AG09319 (cell line): ENCODE measurements around the gene ZSWIM9.

Experiments
- DNase-seq: peaks from one replicate; pipeline ENCODE4 v3.0.0-alpha.2; 2010; ENCODE audit warnings: low read depth; ENCODE audit errors: extremely low read depth
- CTCF ChIP-seq: IDR thresholded peaks from 2 replicates; pipeline ENCODE4 v1.5.1; 2011; ENCODE audit warnings: low read depth, mild to moderate bottlenecking, inconsistent platforms, low read length, moderate library complexity

ZSWIM9 gene

GRCh38 chr19:48174445-48175030 lies 4.1 kb downstream of the ZSWIM9 start:
- DNase-seq = no peak
- TF ChIP-seq CTCF = no peak

GRCh38 chr19:48175578-48175977 lies 5.1 kb downstream of the ZSWIM9 start:
- no peak for TF ChIP-seq CTCF
- no peak for DNase-seq

GRCh38 chr19:48176226-48176625 lies 5.7 kb downstream of the ZSWIM9 start:
- no peak for DNase-seq
- TF ChIP-seq CTCF = no peak

GRCh38 chr19:48181505-48181904 lies 11.0 kb downstream of the ZSWIM9 start:
- TF ChIP-seq CTCF = no peak
- DNase-seq = no peak

- no peak for TF ChIP-seq CTCF
- no peak for DNase-seq
Measured at GRCh38 chr19:48182434-48182833, 12.0 kb downstream of the ZSWIM9 start.

GRCh38 chr19:48183356-48183755 lies 12.9 kb downstream of the ZSWIM9 start:
- no peak for DNase-seq
- no peak for TF ChIP-seq CTCF

- TF ChIP-seq CTCF = no peak
- no peak for DNase-seq
Measured at GRCh38 chr19:48186015-48186414, 15.5 kb downstream of the ZSWIM9 start.
